Hindlimb muscle (tissue), 1 donor: Measurements from ENCODE around the gene SNED1. TPM values are rescaled to one million over a fixed set of nuclear protein-coding genes. Genes with fewer than 3 reads are reported as not detected.

Experiments used
- DNase-seq: peaks from one replicate; pipeline ENCODE4 v3.0.0-alpha.2; 2013
- polyA plus RNA-seq: library from polyadenylated mRNA; unstranded; fragments of 120-200 nt; gene quantifications from one replicate; pipeline ENCODE4 v1.2.1, GENCODE V29; 2013; ENCODE audit not compliant: insufficient read length

SNED1 gene
- polyA plus RNA-seq, 1 donor, result 5.1 TPM

- no peak for DNase-seq
Observed at GRCh38 chr2:241133436-241133820, 135.0 kb downstream of the SNED1 start.

GRCh38 chr2:241134711-241135110 lies 136.3 kb downstream of the SNED1 start:
- DNase-seq, result no peak

GRCh38 chr2:241135737-241136136 lies 137.3 kb downstream of the SNED1 start:
- peak; percentile 17 for DNase-seq

- DNase-seq, result no peak
Observed at GRCh38 chr2:241136191-241136590, 137.8 kb downstream of the SNED1 start.

GRCh38 chr2:241136661-241137260 lies 138.3 kb downstream of the SNED1 start:
- DNase-seq, result no peak

GRCh38 chr2:241137276-241138190 lies 139.1 kb downstream of the SNED1 start:
- no peak for DNase-seq

GRCh38 chr2:241138471-241138870 lies 140.1 kb downstream of the SNED1 start:
- DNase-seq, result no peak

GRCh38 chr2:241139531-241140444 lies 141.4 kb downstream of the SNED1 start:
- DNase-seq, result no peak

- no peak for DNase-seq
Observed at GRCh38 chr2:241140445-241140840, 142.0 kb downstream of the SNED1 start.

- DNase-seq, result no peak
Observed at GRCh38 chr2:241141214-241141770, 142.9 kb downstream of the SNED1 start.

- DNase-seq, result no peak
Observed at GRCh38 chr2:241142063-241142462, 143.6 kb downstream of the SNED1 start.

GRCh38 chr2:241142593-241142992 lies 144.2 kb downstream of the SNED1 start:
- no peak for DNase-seq

Other genes starting within 250 kb of the SNED1 start
- gene KIF1A, start 178.4 kb upstream of the SNED1 start, polyA plus RNA-seq, result 4.4 TPM
- gene AGXT, start 129.8 kb upstream of the SNED1 start, polyA plus RNA-seq, result not detected
- gene MAB21L4, start 102.5 kb upstream of the SNED1 start, polyA plus RNA-seq, result 0.10 TPM
- 0.22 TPM for gene CROCC2, start 92.3 kb upstream of the SNED1 start, polyA plus RNA-seq
- 38.9 TPM for gene MTERF4, start 103.7 kb downstream of the SNED1 start, polyA plus RNA-seq
- gene PASK, start 150.9 kb downstream of the SNED1 start, polyA plus RNA-seq, result 5.4 TPM
- gene PPP1R7, start 151.8 kb downstream of the SNED1 start, polyA plus RNA-seq, result 87.2 TPM
- 1.1 TPM for gene ANO7, start 190.1 kb downstream of the SNED1 start, polyA plus RNA-seq